Measurements from ENCODE around the gene TNFRSF14. TPM values are rescaled to one million over a fixed set of nuclear protein-coding genes. Genes with fewer than 3 reads are reported as not detected.

Gene TNFRSF14
- total RNA-seq, 1 donor from 2014 or later = 16.0 TPM

- no peak for ATAC-seq
- intact Hi-C loops (cut with micrococcal nuclease) = no loop called here
These were observed 35.4 kb upstream of the TNFRSF14 start for GRCh38 chr1:2520806-2521205.

GRCh38 chr1:2522230-2522629 is 33.9 kb upstream of the TNFRSF14 start:
- ATAC-seq (no peak), DNase-seq (no peak)
- intact Hi-C loops (cut with micrococcal nuclease) = no loop called here

More at GRCh38 chr1:2520806-2521205, 35.4 kb upstream of the TNFRSF14 start:
- no peak for DNase-seq

- ATAC-seq = no peak
- DNase-seq = no peak
These were observed 32.8 kb upstream of the TNFRSF14 start for GRCh38 chr1:2523191-2523890.

GRCh38 chr1:2523891-2524609 is 32.1 kb upstream of the TNFRSF14 start:
- DNase-seq = no peak
- intact Hi-C loops (cut with micrococcal nuclease) = no loop called here
- no peak for ATAC-seq

More at GRCh38 chr1:2523191-2523890, 32.8 kb upstream of the TNFRSF14 start:
- intact Hi-C loops (cut with micrococcal nuclease) = no loop called here

- intact Hi-C loops (cut with micrococcal nuclease) = no loop called here
- no peak for DNase-seq
- no peak for ATAC-seq
These were observed 30.6 kb upstream of the TNFRSF14 start for GRCh38 chr1:2525572-2525919.

GRCh38 chr1:2525920-2526823 is 30.0 kb upstream of the TNFRSF14 start, which contains the start of gene PANK4:
TSS of gene PANK4 (minus strand) at chr1:2526596. CDS start at chr1:2526587, 9 bp downstream.
- DNase-seq (peak; percentile 97), ATAC-seq (peak; percentile 79)
- intact Hi-C loops (cut with micrococcal nuclease) = no loop called here

GRCh38 chr1:2526824-2527555 is 29.2 kb upstream of the TNFRSF14 start:
- ATAC-seq (peak; percentile 76), DNase-seq (peak; percentile 86)
- intact Hi-C loops (cut with micrococcal nuclease) = no loop called here

- DNase-seq (no peak), ATAC-seq (no peak)
- intact Hi-C loops (cut with micrococcal nuclease) = no loop called here
These were observed 28.7 kb upstream of the TNFRSF14 start for GRCh38 chr1:2527556-2527860.

GRCh38 chr1:2528016-2528415 is 28.2 kb upstream of the TNFRSF14 start:
- intact Hi-C loops (cut with micrococcal nuclease) = no loop called here
- ATAC-seq (peak; percentile 75), DNase-seq (peak; percentile 90)

GRCh38 chr1:2528611-2528965 is 27.6 kb upstream of the TNFRSF14 start:
- DNase-seq = no peak
- ATAC-seq = no peak
- intact Hi-C loops (cut with micrococcal nuclease) = no loop called here

- peak; percentile 68 for DNase-seq
- ATAC-seq = no peak
- intact Hi-C loops (cut with micrococcal nuclease) = no loop called here
These were observed 27.0 kb upstream of the TNFRSF14 start for GRCh38 chr1:2528966-2529783.

GRCh38 chr1:2529784-2530512 is 26.2 kb upstream of the TNFRSF14 start, which contains the start of gene HES5:
TSS of gene HES5 (minus strand) at chr1:2530263. CDS start at chr1:2530164, 99 bp downstream.
- intact Hi-C loops (cut with micrococcal nuclease) = no loop called here
- DNase-seq (peak; percentile 60), ATAC-seq (peak; percentile 1)

GRCh38 chr1:2530513-2531361 is 25.4 kb upstream of the TNFRSF14 start:
- ATAC-seq (no peak), DNase-seq (peak; percentile 56)
- intact Hi-C loops (cut with micrococcal nuclease) = no loop called here

- DNase-seq (no peak), ATAC-seq (no peak)
- intact Hi-C loops (cut with micrococcal nuclease) = no loop called here
These were observed 23.5 kb upstream of the TNFRSF14 start for GRCh38 chr1:2532485-2533160.

- intact Hi-C loops (cut with micrococcal nuclease) = no loop called here
- no peak for DNase-seq
- no peak for ATAC-seq
These were observed 22.8 kb upstream of the TNFRSF14 start for GRCh38 chr1:2533365-2533764.

GRCh38 chr1:2534315-2534686 is 21.9 kb upstream of the TNFRSF14 start:
- no peak for ATAC-seq
- no peak for DNase-seq
- intact Hi-C loops (cut with micrococcal nuclease) = no loop called here

Data from left ventricle myocardium superior (tissue), 1 donor.